NCI-H187 treated with DMSO at 0.1 percent for 48 hours (cell line): ENCODE measurements around the gene PSPN.
"Not testable (repeated sequence)": the region's sequence is repeated elsewhere in the genome, so short reads cannot be mapped to it uniquely, and the experiment has no call there.

Experiments
- DNase-seq: peaks from one replicate; lab custom pipeline; 2025; lab: John Stamatoyannopoulos, UW

PSPN gene

GRCh38 chr19:6402837-6403608 lies 27.3 kb upstream of the PSPN start:
- DNase-seq, result no peak

GRCh38 chr19:6402058-6402457 lies 26.3 kb upstream of the PSPN start:
- no peak for DNase-seq

GRCh38 chr19:6400062-6400944 lies 24.6 kb upstream of the PSPN start:
- DNase-seq, result not testable (repeated sequence)

- DNase-seq, result no peak
These were observed 20.6 kb upstream of the PSPN start for GRCh38 chr19:6396305-6396704.

- DNase-seq, result no peak
These were observed 19.1 kb upstream of the PSPN start for GRCh38 chr19:6394831-6395230.

- no peak for DNase-seq
These were observed 18.3 kb upstream of the PSPN start for GRCh38 chr19:6393983-6394412.

GRCh38 chr19:6393074-6393982 lies 17.6 kb upstream of the PSPN start, which contains the start of gene GTF2F1:
GTF2F1 (minus strand) TSS chr19:6393164; CDS start chr19:6392995, 169 bp downstream.
- DNase-seq, result peak; percentile 14

GRCh38 chr19:6392221-6393073 lies 16.7 kb upstream of the PSPN start:
- no peak for DNase-seq

GRCh38 chr19:6387372-6387771 lies 11.6 kb upstream of the PSPN start:
- no peak for DNase-seq

GRCh38 chr19:6384381-6384780 lies 8.6 kb upstream of the PSPN start:
- no peak for DNase-seq

- no peak for DNase-seq
These were observed 7.5 kb upstream of the PSPN start for GRCh38 chr19:6383188-6383587.

- no peak for DNase-seq
These were observed 5.5 kb upstream of the PSPN start for GRCh38 chr19:6381030-6381750.

- DNase-seq, result no peak
These were observed 4.0 kb upstream of the PSPN start for GRCh38 chr19:6379744-6380143.

GRCh38 chr19:6378486-6378885 lies 2.8 kb upstream of the PSPN start:
- DNase-seq, result no peak

- DNase-seq, result no peak
These were observed 2.3 kb upstream of the PSPN start for GRCh38 chr19:6378041-6378440.

- DNase-seq, result no peak
These were observed 918 bp upstream of the PSPN start for GRCh38 chr19:6376512-6377190.

GRCh38 chr19:6374711-6375410 lies 872 bp downstream of the PSPN start:
- DNase-seq, result no peak

GRCh38 chr19:6374161-6374709 lies 1.5 kb downstream of the PSPN start:
- no peak for DNase-seq

- no peak for DNase-seq
These were observed 2.0 kb downstream of the PSPN start for GRCh38 chr19:6373813-6374108.
